Neural progenitor cell (in vitro differentiated cells): Measurements from ENCODE around the gene ATP2A3. TPM values are rescaled to one million over a fixed set of nuclear protein-coding genes. Genes with fewer than 3 reads are reported as not detected.

Experiments used
- DNase-seq: peaks from one replicate; pipeline ENCODE4 v3.0.0-alpha.2; 2016; ENCODE audit warnings: low spot score
- H2AFZ ChIP-seq: fragments of 200-600 bp; sonication (generic); replicated peaks from 2 replicates; pipeline ENCODE4 v1.6.1; 2016; ENCODE audit warnings: antibody characterized with exemption
- H3F3A ChIP-seq: fragments of 200-600 bp; sonication (generic); 2 replicates; pipeline ENCODE4 v1.6.1; 2016; ENCODE audit warnings: antibody characterized with exemption, low read depth
- H3K27ac ChIP-seq: fragments of 200-600 bp; sonication (generic); 2 replicates; pipeline ENCODE4 v1.5.1; 2016; ENCODE audit warnings: mild to moderate bottlenecking
- H3K27me3 ChIP-seq: fragments of 200-600 bp; sonication (generic); 2 replicates; pipeline ENCODE4 v1.6.1; 2016; ENCODE audit warnings: mild to moderate bottlenecking, moderate library complexity
- H3K36me3 ChIP-seq: fragments of 200-600 bp; sonication (generic); 2 replicates; pipeline ENCODE4 v1.5.1; 2016
- H3K4me1 ChIP-seq: fragments of 200-600 bp; sonication (generic); 2 replicates; pipeline ENCODE4 v1.6.1; 2016; ENCODE audit warnings: mixed run types
- H3K4me2 ChIP-seq: fragments of 200-600 bp; sonication (generic); 2 replicates; pipeline ENCODE4 v1.6.1; 2016
- H3K4me3 ChIP-seq: fragments of 200-600 bp; sonication (generic); 2 replicates; pipeline ENCODE4 v1.5.1; 2016
- H3K79me2 ChIP-seq: fragments of 200-600 bp; sonication (generic); 2 replicates; pipeline ENCODE4 v1.6.1; 2016; ENCODE audit warnings: low read depth
- H3K9ac ChIP-seq: fragments of 200-600 bp; sonication (generic); 2 replicates; pipeline ENCODE4 v1.6.1; 2016
- H3K9me3 ChIP-seq: fragments of 200-600 bp; sonication (generic); 2 replicates; pipeline ENCODE4 v1.5.1; 2016; ENCODE audit warnings: low read depth
- H4K20me1 ChIP-seq: fragments of 200-600 bp; sonication (generic); 2 replicates; pipeline ENCODE4 v1.6.1; 2016; ENCODE audit warnings: low read depth
- H3K27ac Mint-ChIP-seq: 3 replicates; pipeline ENCODE4 v1.8.0; 2021; ENCODE audit warnings: mixed read lengths
- H3K27me3 Mint-ChIP-seq: 2 replicates; pipeline ENCODE4 v1.8.0; 2022; ENCODE audit warnings: low read depth, mild to moderate bottlenecking, inconsistent platforms, moderate library complexity, mixed read lengths; ENCODE audit not compliant: insufficient read depth
- H3K36me3 Mint-ChIP-seq: 3 replicates; pipeline ENCODE4 v1.8.0; 2021; ENCODE audit warnings: mixed read lengths
- H3K4me1 Mint-ChIP-seq: 3 replicates; pipeline ENCODE4 v1.8.0; 2021; ENCODE audit warnings: mixed read lengths
- H3K4me3 Mint-ChIP-seq: 3 replicates; pipeline ENCODE4 v1.8.0; 2021; ENCODE audit warnings: mild to moderate bottlenecking, moderate library complexity, mixed read lengths
- H3K9me3 Mint-ChIP-seq: 3 replicates; pipeline ENCODE4 v1.8.0; 2020; ENCODE audit warnings: mixed read lengths
- CTCF ChIP-seq: fragments of 200-600 bp; sonication (generic); IDR thresholded peaks from 2 replicates; pipeline ENCODE4 v1.5.1; 2017; ENCODE audit warnings: antibody characterized with exemption, mild to moderate bottlenecking
- EZH2 ChIP-seq: fragments of 200-600 bp; sonication (generic); IDR thresholded peaks from 2 replicates; pipeline ENCODE4 v1.6.1; 2017; ENCODE audit warnings: antibody characterized with exemption, mild to moderate bottlenecking, moderate library complexity
- EZH2phosphoT487 ChIP-seq: fragments of 200-600 bp; sonication (generic); IDR thresholded peaks from 2 replicates; pipeline ENCODE4 v1.6.1; 2017; ENCODE audit warnings: antibody characterized with exemption
- total RNA-seq: library from RNA; depleted of rRNA; stranded (reverse); fragments of >200 nt; gene quantifications from 2 replicates; pipeline ENCODE4 v1.2.3, GENCODE V29; 2015; ENCODE audit warnings: low replicate concordance

Gene ATP2A3
- total RNA-seq, 1 donor from 2014 or later: 0.65 TPM

GRCh38 chr17:4006745-4007211, 42.5 kb upstream of the ATP2A3 start:
- no peak overlapping the region for H3K27ac Mint-ChIP-seq
- no peaks in the 10 kb centered on the region for H4K20me1 ChIP-seq
- no peaks in the 10 kb centered on the region for H3K36me3 ChIP-seq
- H3K4me3 Mint-ChIP-seq: no peak overlapping the region
- H3K9ac ChIP-seq: no peak overlapping the region
- no peaks in the 10 kb centered on the region for H3F3A ChIP-seq
- H3K4me1 ChIP-seq: no peaks in the 10 kb centered on the region
- H3K27me3 Mint-ChIP-seq: peaks cover 2% of the 10 kb centered on the region
- H3K36me3 Mint-ChIP-seq: peaks cover 3% of the 10 kb centered on the region
- H2AFZ ChIP-seq: no peak overlapping the region
- peaks cover 13% of the 10 kb centered on the region for H3K4me1 Mint-ChIP-seq
- DNase-seq: no peak
- H3K27ac ChIP-seq: no peak overlapping the region
- TF ChIP-seq CTCF: no peak
- no peak for TF ChIP-seq EZH2phosphoT487
- no peak for TF ChIP-seq EZH2
- no peaks in the 10 kb centered on the region for H3K9me3 ChIP-seq
- no peaks in the 10 kb centered on the region for H3K9me3 Mint-ChIP-seq
- H3K79me2 ChIP-seq: no peaks in the 10 kb centered on the region
- no peak overlapping the region for H3K4me3 ChIP-seq
- H3K4me2 ChIP-seq: no peak overlapping the region
- H3K27me3 ChIP-seq: no peaks in the 10 kb centered on the region

- no peaks in the 10 kb centered on the region for H3K9me3 ChIP-seq
- H3K27ac Mint-ChIP-seq: no peak overlapping the region
- peaks cover 13% of the 10 kb centered on the region for H3K4me1 Mint-ChIP-seq
- H3K4me2 ChIP-seq: no peak overlapping the region
- no peaks in the 10 kb centered on the region for H3K79me2 ChIP-seq
- TF ChIP-seq EZH2 (no peak), CTCF (no peak), EZH2phosphoT487 (no peak)
- no peaks in the 10 kb centered on the region for H4K20me1 ChIP-seq
- H2AFZ ChIP-seq: no peak overlapping the region
- no peaks in the 10 kb centered on the region for H3F3A ChIP-seq
- no peak overlapping the region for H3K4me3 Mint-ChIP-seq
- H3K27me3 ChIP-seq: no peaks in the 10 kb centered on the region
- H3K9ac ChIP-seq: no peak overlapping the region
- peaks cover 3% of the 10 kb centered on the region for H3K36me3 Mint-ChIP-seq
- peaks cover 2% of the 10 kb centered on the region for H3K27me3 Mint-ChIP-seq
- no peak overlapping the region for H3K27ac ChIP-seq
- no peak overlapping the region for H3K4me3 ChIP-seq
- no peak for DNase-seq
- H3K9me3 Mint-ChIP-seq: no peaks in the 10 kb centered on the region
- H3K4me1 ChIP-seq: no peaks in the 10 kb centered on the region
- no peaks in the 10 kb centered on the region for H3K36me3 ChIP-seq
These were observed 41.9 kb upstream of the ATP2A3 start for GRCh38 chr17:4006165-4006589.

GRCh38 chr17:4005296-4006164, 41.3 kb upstream of the ATP2A3 start:
- H3K9me3 Mint-ChIP-seq: no peaks in the 10 kb centered on the region
- H3K36me3 Mint-ChIP-seq: peaks cover 3% of the 10 kb centered on the region
- Histone ChIP-seq H3K9me3 (no peaks in the 10 kb centered on the region), H3K9ac (no peak overlapping the region), H3K4me1 (no peaks in the 10 kb centered on the region), H3K27ac (no peak overlapping the region), H3K4me3 (no peak overlapping the region), H3K79me2 (no peaks in the 10 kb centered on the region), H3F3A (no peaks in the 10 kb centered on the region), H3K36me3 (no peaks in the 10 kb centered on the region), H3K4me2 (no peak overlapping the region), H2AFZ (no peak overlapping the region), H4K20me1 (no peaks in the 10 kb centered on the region), H3K27me3 (no peaks in the 10 kb centered on the region)
- H3K4me3 Mint-ChIP-seq: no peak overlapping the region
- TF ChIP-seq CTCF: no peak
- no peak for TF ChIP-seq EZH2
- TF ChIP-seq EZH2phosphoT487: no peak
- no peak overlapping the region for H3K27ac Mint-ChIP-seq
- peaks cover 4% of the 10 kb centered on the region for H3K27me3 Mint-ChIP-seq
- no peak for DNase-seq
- H3K4me1 Mint-ChIP-seq: peaks cover 13% of the 10 kb centered on the region
